ACC112 (cell line): Measurements from ENCODE around the gene NME4.
A peak's percentile ranks its signal among the peaks of the same experiment; 100 is the strongest.
"Not testable (repeated sequence)": the region's sequence is repeated elsewhere in the genome, so short reads cannot be mapped to it uniquely, and the experiment has no call there.

Experiments used
- H2AFZ ChIP-seq: fragments of 200-600 bp; sonication (generic); one replicate; pipeline ENCODE4 v1.6.0; 2017; ENCODE audit warnings: antibody characterized with exemption, low read length; ENCODE audit not compliant: unreplicated experiment
- H3K27ac ChIP-seq: fragments of 200-600 bp; sonication (generic); 2 replicates; pipeline ENCODE4 v1.5.1; 2014; ENCODE audit warnings: low read depth, mild to moderate bottlenecking, antibody characterized with exemption, low read length, moderate library complexity
- H3K27me3 ChIP-seq: fragments of 200-600 bp; sonication (generic); 2 replicates; pipeline ENCODE4 v1.6.1; 2014; ENCODE audit warnings: mild to moderate bottlenecking, antibody characterized with exemption, low read length, moderate library complexity, mixed read lengths; ENCODE audit not compliant: insufficient read depth
- H3K36me3 ChIP-seq: fragments of 200-600 bp; sonication (generic); 2 replicates; pipeline ENCODE4 v1.6.1; 2016; ENCODE audit warnings: mild to moderate bottlenecking, antibody characterized with exemption, low read length, moderate library complexity, mixed read lengths; ENCODE audit not compliant: insufficient read depth
- H3K4me1 ChIP-seq: fragments of 200-600 bp; sonication (generic); one replicate; pipeline ENCODE4 v1.6.1; 2016; ENCODE audit warnings: low read length, mixed read lengths; ENCODE audit not compliant: insufficient read depth, unreplicated experiment, control insufficient read depth
- H3K4me3 ChIP-seq: fragments of 200-600 bp; sonication (generic); 2 replicates; pipeline ENCODE4 v1.5.1; 2014; ENCODE audit warnings: mild to moderate bottlenecking, low read depth, low read length
- H3K79me2 ChIP-seq: fragments of 200-600 bp; sonication (generic); one replicate; pipeline ENCODE4 v1.6.0; 2016; ENCODE audit warnings: low read length; ENCODE audit not compliant: control insufficient read depth, unreplicated experiment, insufficient read depth

The NME4 gene

DNA sequence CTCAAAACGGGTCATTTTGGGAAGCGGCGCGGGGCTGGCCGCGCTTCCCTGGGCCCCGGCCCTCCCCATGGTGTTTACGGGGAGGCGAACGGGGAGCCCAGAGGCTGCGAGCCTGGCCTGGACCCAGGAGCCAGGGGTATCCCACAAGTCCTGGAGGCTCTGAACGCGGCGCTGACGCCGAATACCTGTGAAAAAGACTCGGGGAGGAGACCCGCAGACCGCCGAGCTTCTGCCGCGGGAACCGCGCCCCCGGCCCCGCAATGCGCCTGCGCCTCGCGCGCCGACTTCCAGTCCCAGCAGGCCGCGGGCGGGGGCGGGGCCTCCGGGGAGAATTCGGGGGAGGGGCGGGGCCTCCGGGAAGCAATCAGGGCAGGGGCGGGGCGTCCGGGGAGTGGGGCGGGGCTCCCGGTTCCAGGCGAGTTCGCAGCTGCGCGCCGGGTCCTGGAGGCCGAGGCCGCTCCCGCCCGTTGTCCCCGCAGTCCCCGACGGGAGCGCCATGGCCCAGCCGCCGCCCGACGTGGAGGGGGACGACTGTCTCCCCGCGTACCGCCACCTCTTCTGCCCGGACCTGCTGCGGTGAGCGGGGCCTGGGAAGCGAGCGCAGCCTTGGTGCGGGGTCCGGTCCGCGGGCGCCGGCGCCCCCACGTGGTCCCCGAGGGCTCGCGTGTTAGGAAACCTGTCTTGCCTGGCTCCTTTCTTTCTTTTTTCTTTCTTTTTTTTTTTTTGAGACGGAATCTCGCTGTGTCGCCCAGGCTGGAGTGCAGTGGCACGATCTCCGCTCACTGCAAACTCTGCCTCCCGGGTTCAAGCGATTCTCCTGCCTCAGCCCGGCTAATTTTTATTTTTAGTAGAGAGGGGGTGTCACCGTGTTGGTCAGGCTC, 4.7 kb downstream of the NME4 start, which contains the start of gene DECR2:
Gene DECR2 (plus strand): TSS at position 418 of the 881 bp plus-strand sequence. CDS start 79 bp downstream, at position 497.
- no peaks in the 10 kb centered on the region for H3K36me3 ChIP-seq
- peak within 1 kb of the TSS; percentile 100 for H3K4me3 ChIP-seq
- peaks cover 13% of the 10 kb centered on the region for H3K79me2 ChIP-seq
- peak within 1 kb of the TSS; percentile 59 for H3K27ac ChIP-seq
- no peaks in the 10 kb centered on the region for H3K27me3 ChIP-seq
- H2AFZ ChIP-seq = peak within 1 kb of the TSS; percentile 99
- H3K4me1 ChIP-seq = peaks cover 12% of the 10 kb centered on the region

DNA sequence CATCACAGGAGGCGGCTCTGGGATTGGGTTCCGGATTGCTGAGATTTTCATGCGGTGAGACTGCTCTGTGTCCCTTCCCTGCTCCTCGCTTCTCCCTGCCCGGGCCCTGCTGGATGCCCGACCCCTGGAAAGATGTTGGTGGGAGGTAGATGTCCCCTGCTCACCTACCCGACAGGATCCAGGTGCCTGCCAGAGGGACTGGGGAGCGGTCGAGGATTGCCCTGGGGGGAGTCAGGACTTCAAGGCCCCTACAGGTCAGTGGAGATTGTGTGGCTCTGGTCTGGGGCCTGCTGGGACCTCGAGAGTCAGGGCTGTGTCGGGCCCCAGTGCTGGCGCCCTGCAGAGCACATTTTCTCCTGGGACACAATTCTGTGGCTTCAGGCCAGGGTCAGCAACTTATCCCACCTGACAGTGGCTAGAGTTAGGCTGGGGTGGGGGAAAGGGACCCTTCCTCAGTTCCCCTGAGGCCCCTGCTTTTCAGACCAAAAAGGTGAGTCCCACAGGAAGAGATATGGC, 8.0 kb downstream of the NME4 start:
- peaks cover 3% of the 10 kb centered on the region for H3K79me2 ChIP-seq
- no peaks in the 10 kb centered on the region for H3K36me3 ChIP-seq
- no peaks in the 10 kb centered on the region for H3K27me3 ChIP-seq
- H2AFZ ChIP-seq = no peak overlapping the region
- no peak overlapping the region for H3K4me3 ChIP-seq
- H3K27ac ChIP-seq = no peak overlapping the region
- H3K4me1 ChIP-seq = peaks cover 6% of the 10 kb centered on the region

DNA sequence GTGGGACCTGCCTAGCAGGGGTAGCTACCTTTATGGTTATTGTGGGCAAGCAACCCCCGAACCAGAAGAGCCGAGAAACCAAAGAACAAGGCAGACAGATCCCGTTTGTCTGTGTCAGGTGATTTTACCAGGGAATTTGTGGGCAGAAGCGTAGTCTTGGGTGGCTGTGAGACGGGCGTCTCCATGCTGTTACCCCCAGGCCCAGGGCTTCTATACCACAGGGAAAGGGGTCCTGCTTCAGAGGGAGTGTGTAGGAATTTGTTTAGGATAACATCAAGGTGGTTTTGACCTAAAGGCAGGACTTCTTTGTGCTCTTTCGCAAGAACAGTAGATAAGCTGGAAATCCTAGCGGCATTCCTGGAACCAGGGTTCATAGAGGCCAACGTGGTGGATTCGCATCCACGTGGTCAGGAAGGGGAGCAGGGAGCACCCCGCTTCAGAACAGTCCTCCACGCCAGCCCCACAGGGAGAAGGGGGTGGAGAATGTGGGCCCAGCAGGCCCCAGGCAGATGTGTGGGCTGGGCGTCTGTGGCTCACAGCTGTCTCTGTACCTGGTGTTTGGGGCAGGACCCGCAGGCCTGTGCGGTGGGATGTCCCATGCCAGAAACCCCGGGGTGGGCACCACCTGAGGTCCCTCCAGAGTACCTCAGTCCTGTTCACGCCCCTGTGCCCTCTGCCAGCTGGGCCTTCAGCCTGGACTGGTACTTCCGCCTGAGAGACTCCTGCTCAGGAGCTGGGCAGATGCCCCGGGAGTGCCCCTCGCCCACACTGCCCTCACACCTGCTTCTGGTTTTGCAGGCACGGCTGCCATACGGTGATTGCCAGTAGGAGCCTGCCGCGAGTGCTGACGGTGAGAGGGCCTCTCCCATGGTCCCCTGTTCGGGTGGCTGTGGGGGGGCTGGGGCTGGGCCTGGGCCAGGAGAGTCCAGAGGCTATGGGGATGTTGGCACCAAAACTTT, 8.8 kb downstream of the NME4 start:
- Histone ChIP-seq H3K79me2 (peaks cover 3% of the 10 kb centered on the region), H3K4me3 (no peak overlapping the region), H3K27me3 (no peaks in the 10 kb centered on the region), H3K36me3 (no peaks in the 10 kb centered on the region), H3K27ac (no peak overlapping the region), H3K4me1 (no peaks in the 10 kb centered on the region), H2AFZ (no peak overlapping the region)

DNA sequence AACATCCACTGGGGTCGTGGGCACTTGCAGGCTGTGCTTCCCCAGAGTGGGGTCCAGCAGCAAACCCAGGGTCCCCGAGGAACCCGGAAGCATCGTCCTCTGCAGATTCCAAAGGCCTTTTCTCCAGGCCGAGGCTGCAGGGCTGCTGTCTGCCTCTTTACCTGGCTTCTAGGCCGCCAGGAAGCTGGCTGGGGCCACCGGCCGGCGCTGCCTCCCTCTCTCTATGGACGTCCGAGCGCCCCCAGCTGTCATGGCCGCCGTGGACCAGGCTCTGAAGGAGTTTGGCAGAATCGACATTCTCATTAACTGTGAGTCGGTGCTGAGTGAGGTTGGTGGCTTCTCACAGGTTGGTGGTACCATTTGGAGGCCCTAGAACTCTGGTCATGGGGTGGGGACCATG, 10.3 kb downstream of the NME4 start:
- Histone ChIP-seq H3K4me3 (no peak overlapping the region), H2AFZ (no peak overlapping the region), H3K4me1 (no peaks in the 10 kb centered on the region), H3K79me2 (peaks cover 3% of the 10 kb centered on the region), H3K27ac (no peak overlapping the region), H3K36me3 (no peaks in the 10 kb centered on the region), H3K27me3 (no peaks in the 10 kb centered on the region)

DNA sequence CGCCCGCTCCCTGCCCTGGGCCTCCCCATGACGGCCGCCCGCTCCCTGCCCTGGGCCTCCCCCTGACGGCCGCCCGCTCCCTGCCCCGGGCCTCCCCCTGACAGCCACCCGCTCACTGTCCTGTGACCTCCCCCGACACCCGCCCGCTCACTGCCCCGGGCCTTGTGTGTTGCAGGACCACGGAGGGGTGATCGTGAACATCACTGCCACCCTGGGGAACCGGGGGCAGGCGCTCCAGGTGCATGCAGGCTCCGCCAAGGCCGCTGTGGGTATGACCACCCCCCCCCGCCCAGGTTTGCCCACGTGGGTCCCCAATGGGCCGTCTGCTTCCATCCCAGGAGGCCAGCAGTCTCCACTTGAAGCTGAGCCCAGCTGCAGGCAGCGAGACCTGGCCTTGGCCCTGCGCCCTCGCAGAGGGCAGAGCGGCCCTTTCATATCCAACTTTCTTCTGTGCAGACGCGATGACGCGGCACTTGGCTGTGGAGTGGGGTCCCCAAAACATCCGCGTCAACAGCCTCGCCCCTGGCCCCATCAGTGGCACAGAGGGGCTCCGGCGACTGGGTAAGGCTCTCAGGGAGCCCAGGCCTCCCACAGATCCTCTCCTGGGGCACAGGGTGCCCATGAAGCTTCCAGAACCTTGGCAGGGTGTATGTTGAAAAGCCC, 13.6 kb downstream of the NME4 start:
- H3K79me2 ChIP-seq = no peaks in the 10 kb centered on the region
- no peaks in the 10 kb centered on the region for H3K27me3 ChIP-seq
- no peaks in the 10 kb centered on the region for H3K4me1 ChIP-seq
- no peak overlapping the region for H3K27ac ChIP-seq
- no peak overlapping the region for H3K4me3 ChIP-seq
- no peak overlapping the region for H2AFZ ChIP-seq
- no peaks in the 10 kb centered on the region for H3K36me3 ChIP-seq

DNA sequence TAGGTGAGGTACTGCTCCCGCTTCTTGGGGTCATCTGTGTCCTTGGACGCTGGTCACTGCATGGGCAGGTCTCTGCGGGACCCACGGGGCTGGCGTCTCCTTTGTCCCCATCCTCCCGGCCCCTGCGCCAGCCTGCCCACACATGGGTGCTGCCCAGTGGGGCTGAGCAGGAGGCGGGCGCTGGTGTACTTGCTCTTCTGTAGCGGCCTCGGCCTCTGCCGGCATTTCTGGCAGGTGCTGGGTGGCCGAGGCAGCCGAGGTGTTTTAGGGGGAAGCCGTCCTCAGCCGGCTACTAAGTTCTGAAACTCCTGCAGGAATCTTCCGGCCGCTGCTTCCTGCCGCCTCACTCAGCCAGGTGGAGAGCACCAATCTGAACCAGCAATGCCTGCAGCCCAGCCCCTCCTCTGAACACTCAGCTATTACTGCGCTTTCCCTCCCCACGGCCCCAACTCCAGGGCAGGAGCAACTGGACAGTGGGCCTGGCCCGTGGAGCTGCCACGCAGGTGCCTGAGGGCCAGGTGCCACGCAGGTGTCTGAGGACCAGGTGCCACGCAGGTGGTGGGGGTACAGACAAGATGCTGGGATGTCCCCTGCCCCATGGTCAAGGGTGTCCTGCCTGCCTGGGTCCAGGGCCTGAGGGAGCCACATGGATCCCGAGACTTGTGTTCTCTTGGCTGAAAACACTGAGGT, 14.7 kb downstream of the NME4 start:
- Histone ChIP-seq H3K4me1 (no peaks in the 10 kb centered on the region), H3K27ac (no peak overlapping the region), H3K4me3 (no peak overlapping the region), H3K27me3 (no peaks in the 10 kb centered on the region), H2AFZ (no peak overlapping the region), H3K79me2 (no peaks in the 10 kb centered on the region), H3K36me3 (no peaks in the 10 kb centered on the region)

DNA sequence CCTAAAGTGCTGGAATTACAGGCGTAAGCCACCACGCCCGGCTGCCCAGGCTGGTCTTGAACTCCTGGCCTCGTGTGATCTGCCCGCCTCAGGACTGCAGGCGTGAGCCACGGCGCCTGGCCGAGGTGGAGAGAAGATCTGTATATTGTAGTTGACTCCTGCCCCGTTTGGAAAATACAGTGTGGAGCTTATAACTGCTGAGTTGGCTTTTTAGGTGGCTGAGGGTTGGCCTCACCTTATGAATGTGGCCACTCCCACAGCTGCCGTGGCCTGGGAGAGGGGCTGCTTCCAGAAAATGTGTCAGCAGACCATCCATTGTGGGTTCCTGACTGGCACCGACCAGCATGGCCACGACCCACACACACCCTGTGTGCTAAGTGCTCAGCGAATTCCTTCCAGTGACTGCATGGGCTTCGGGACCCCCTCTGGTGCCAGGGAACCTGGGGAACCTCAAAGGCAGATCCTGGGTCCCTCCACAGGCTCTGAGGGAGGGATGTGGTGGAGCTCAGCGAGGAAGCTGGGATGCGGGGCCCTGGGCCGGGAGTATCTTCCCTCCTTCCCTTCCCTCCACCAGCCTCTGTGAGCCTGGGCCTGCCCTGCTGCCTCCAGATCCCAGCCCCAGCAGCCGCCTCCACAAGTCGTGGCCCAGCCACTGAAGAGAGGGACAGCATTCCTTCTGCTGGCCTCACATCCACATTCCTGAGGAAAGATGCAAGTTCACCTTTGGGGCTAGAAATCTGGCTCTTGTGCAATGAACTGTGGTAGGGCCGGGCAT, 17.6 kb downstream of the NME4 start:
- no peaks in the 10 kb centered on the region for H3K79me2 ChIP-seq
- H3K4me3 ChIP-seq = no peak overlapping the region
- H2AFZ ChIP-seq = no peak overlapping the region
- no peak overlapping the region for H3K27ac ChIP-seq
- H3K4me1 ChIP-seq = no peaks in the 10 kb centered on the region
- no peaks in the 10 kb centered on the region for H3K27me3 ChIP-seq
- no peaks in the 10 kb centered on the region for H3K36me3 ChIP-seq

DNA sequence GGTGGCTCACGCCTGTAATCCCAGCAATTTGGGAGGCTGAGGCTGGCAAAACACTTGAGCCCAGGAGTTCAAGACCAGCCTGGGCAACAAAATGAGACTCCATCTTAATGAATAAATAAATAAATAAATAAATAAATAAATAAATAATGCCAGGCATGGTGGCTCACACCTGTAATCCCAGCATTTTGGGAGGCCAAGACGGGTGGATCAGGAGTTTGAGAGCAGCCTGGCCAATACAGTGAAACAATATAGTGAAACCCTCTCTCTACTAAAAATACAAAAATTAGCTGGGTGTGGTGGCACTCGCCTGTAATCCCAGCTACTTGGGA, 18.1 kb downstream of the NME4 start:
- not testable (repeated sequence) for H2AFZ ChIP-seq, H3K4me1 ChIP-seq, H3K4me3 ChIP-seq, H3K36me3 ChIP-seq, H3K79me2 ChIP-seq, H3K27me3 ChIP-seq, H3K27ac ChIP-seq

DNA sequence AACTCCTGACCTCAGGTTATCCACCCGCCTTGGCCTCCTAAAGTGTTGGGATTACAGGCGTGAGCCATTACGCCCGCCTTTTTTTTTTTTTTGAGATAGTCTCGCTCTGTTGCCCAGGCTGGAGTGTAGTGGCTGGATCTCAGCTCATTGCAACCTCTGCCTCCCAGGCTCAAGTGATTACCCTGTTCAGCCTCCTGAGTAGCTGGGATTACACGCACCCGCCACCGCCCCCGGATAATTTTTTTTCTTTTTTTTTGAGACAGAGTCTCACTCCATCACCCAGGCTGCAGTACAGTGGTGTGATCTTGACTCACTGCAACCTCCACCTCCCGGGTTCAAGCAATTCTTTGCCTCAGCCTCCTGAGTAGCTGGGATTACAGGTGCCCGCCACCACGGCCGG, 25.2 kb downstream of the NME4 start:
- not testable (repeated sequence) for H3K36me3 ChIP-seq, H2AFZ ChIP-seq, H3K27me3 ChIP-seq, H3K4me3 ChIP-seq, H3K27ac ChIP-seq
- Histone ChIP-seq H3K79me2 (peaks cover 11% of the 10 kb centered on the region), H3K4me1 (peaks cover 15% of the 10 kb centered on the region)
